Left lung (tissue), 10 donors: Measurements from ENCODE around the gene OMP. TPM values are rescaled to one million over a fixed set of nuclear protein-coding genes. Genes with fewer than 3 reads are reported as not detected.
"Not testable (repeated sequence)": the region's sequence is repeated elsewhere in the genome, so short reads cannot be mapped to it uniquely, and the experiment has no call there.

ENCODE experiments used
- ATAC-seq: fragments of 200-7000 bp; cut with Tn5 transposase; one replicate; pipeline ENCODE4 v1.9.1; 2020; ENCODE audit warnings: moderate library complexity
- DNase-seq, 4 donors: peaks; one replicate each; pipeline ENCODE4 v3.0.0-alpha.2; 2013 to 2020
- H3K27ac ChIP-seq, 2 donors: fragments of 200-600 bp; sonication (generic) in 1 of 2; one replicate each; pipeline versions ENCODE4 v1.5.0 to v1.8.0; 2020 to 2021
- H3K27me3 ChIP-seq, 2 donors: fragments of 200-600 bp; sonication (generic) in 1 of 2; one replicate each; pipeline versions ENCODE4 v1.5.0 to v1.8.0; 2020 to 2021
- H3K36me3 ChIP-seq, 2 donors: fragments of 200-600 bp; sonication (generic) in 1 of 2; one replicate each; pipeline versions ENCODE4 v1.5.0 to v1.8.0; 2020 to 2021
- H3K4me1 ChIP-seq, 2 donors: fragments of 200-600 bp; one replicate each; pipeline ENCODE4 v1.8.0; 2021
- H3K4me3 ChIP-seq, 2 donors: fragments of 200-600 bp; sonication (generic) in 1 of 2; one replicate each; pipeline versions ENCODE4 v1.5.0 to v1.8.0; 2020 to 2021; ENCODE audit warnings: mild to moderate bottlenecking in 1 of 2
- H3K9me3 ChIP-seq, 2 donors: fragments of 200-600 bp; sonication (generic) in 1 of 2; one replicate each; pipeline versions ENCODE4 v1.5.0 to v1.8.0; 2020 to 2021
- CTCF ChIP-seq, 2 donors: fragments of 200-600 bp; sonication (generic) in 1 of 2; IDR thresholded peaks; one replicate each; pipeline versions ENCODE4 v1.5.0 to v1.8.0; 2021; ENCODE audit warnings: antibody characterized with exemption in 2 of 2
- intact Hi-C, 2 donors: fragments of 100-400 bp; cut with DNase I; formaldehyde crosslinking; loops; one replicate each; pipeline versions ENCODE4 v1.11.2 to v1.14.2; 2022
- polyA plus RNA-seq, 6 donors: library from polyadenylated mRNA; unstranded; fragments of 120-200 nt; gene quantifications; one replicate each; pipeline ENCODE4 v1.2.1, GENCODE V29; 2013; ENCODE audit not compliant: insufficient read length in 6 of 6
- total RNA-seq, 2 donors: library from RNA; stranded (reverse); fragmentation: NEBNext Ultra II Directional; extraction: Animal tissue kit (Norgen Biotek cat#: 25700); gene quantifications; one replicate each; pipeline ENCODE4 v1.2.1, GENCODE V29; 2021
- donor health status: DM: no; HTN: yes; CAD: no.
- donor health status: DM: no; HTN: no; CAD: no.

The OMP gene
- total and polyA plus RNA-seq, 8 donors = 0.34 to 0.46 (median 0.40) TPM; not detected in 4

- no peak for ATAC-seq
- Histone ChIP-seq H3K36me3 (no peaks in the 10 kb centered on the region), H3K4me1 (no peaks in the 10 kb centered on the region), H3K27ac (no peak overlapping the region), H3K27me3 (no peaks in the 10 kb centered on the region), H3K9me3 (peaks cover 0 to 19% of the 10 kb centered on the region in 2 donors), H3K4me3 (no peak overlapping the region)
- TF ChIP-seq CTCF (IDR thresholded peaks at IDR 0.05) = no peak
- no peak for DNase-seq
- intact Hi-C loops = no loop called here
These were observed 42.4 kb upstream of the OMP start for GRCh38 chr11:77060234-77060633.

- H3K4me1 ChIP-seq, H3K4me3 ChIP-seq, ATAC-seq, intact Hi-C loops, H3K27ac ChIP-seq, DNase-seq, H3K27me3 ChIP-seq, H3K36me3 ChIP-seq: not testable (repeated sequence)
- peaks cover 0 to 13% of the 10 kb centered on the region in 2 donors for H3K9me3 ChIP-seq
These were observed 41.4 kb upstream of the OMP start for GRCh38 chr11:77061258-77061657.

- Histone ChIP-seq H3K27ac (no peak overlapping the region), H3K36me3 (no peaks in the 10 kb centered on the region), H3K4me3 (no peak overlapping the region), H3K9me3 (no peaks in the 10 kb centered on the region), H3K27me3 (peaks cover 0 to 5% of the 10 kb centered on the region in 2 donors), H3K4me1 (peaks cover 0 to 11% of the 10 kb centered on the region in 2 donors)
- DNase-seq (no peak), ATAC-seq (no peak)
- intact Hi-C loops = no loop called here
- TF ChIP-seq CTCF (IDR thresholded peaks at IDR 0.05) = no peak
These were observed 39.7 kb upstream of the OMP start for GRCh38 chr11:77062924-77063323.

GRCh38 chr11:77063407-77063806, 39.2 kb upstream of the OMP start:
- H3K36me3 ChIP-seq = no peaks in the 10 kb centered on the region
- no peak overlapping the region for H3K27ac ChIP-seq
- intact Hi-C loops = no loop called here
- ATAC-seq (no peak), DNase-seq (no peak)
- peaks cover 0 to 5% of the 10 kb centered on the region in 2 donors for H3K27me3 ChIP-seq
- no peaks in the 10 kb centered on the region for H3K9me3 ChIP-seq
- no peak for TF ChIP-seq CTCF (IDR thresholded peaks at IDR 0.05)
- H3K4me1 ChIP-seq = peaks cover 0 to 12% of the 10 kb centered on the region in 2 donors
- no peak overlapping the region for H3K4me3 ChIP-seq

- no peak overlapping the region for H3K27ac ChIP-seq
- H3K36me3 ChIP-seq = no peaks in the 10 kb centered on the region
- H3K4me1 ChIP-seq = peaks cover 0 to 12% of the 10 kb centered on the region in 2 donors
- H3K4me3 ChIP-seq = no peak overlapping the region
- no peaks in the 10 kb centered on the region for H3K9me3 ChIP-seq
- no peak for TF ChIP-seq CTCF (IDR thresholded peaks at IDR 0.05)
- DNase-seq (no peak), ATAC-seq (no peak)
- H3K27me3 ChIP-seq = peaks cover 0 to 5% of the 10 kb centered on the region in 2 donors
- intact Hi-C loops = no loop called here
These were observed 38.8 kb upstream of the OMP start for GRCh38 chr11:77063861-77064260.

- peaks cover 0 to 12% of the 10 kb centered on the region in 2 donors for H3K4me1 ChIP-seq
- H3K9me3 ChIP-seq = no peaks in the 10 kb centered on the region
- DNase-seq (no peak), ATAC-seq (no peak)
- no peak overlapping the region for H3K27ac ChIP-seq
- no peak for TF ChIP-seq CTCF (IDR thresholded peaks at IDR 0.05)
- intact Hi-C loops = no loop called here
- peaks cover 0 to 5% of the 10 kb centered on the region in 2 donors for H3K27me3 ChIP-seq
- H3K4me3 ChIP-seq = no peak overlapping the region
- no peaks in the 10 kb centered on the region for H3K36me3 ChIP-seq
These were observed 37.9 kb upstream of the OMP start for GRCh38 chr11:77064648-77065217.
